ENCODE measurements around the gene OTUD4.

OTUD4 gene

GRCh38 chr4:145097331-145097820 is 83.0 kb downstream of the OTUD4 start:
- Histone ChIP-seq H3K4me3 (ENCODE audit: low read length) (peak overlapping the region; percentile 79), H3K36me3 (ENCODE audit: insufficient read depth, low read length) (peaks cover 34% of the 10 kb centered on the region), H3K27me3 (ENCODE audit: insufficient read depth, low read length) (no peaks in the 10 kb centered on the region), H3K9me3 (ENCODE audit: low read length) (peaks cover 10% of the 10 kb centered on the region), H3K4me1 (ENCODE audit: insufficient read depth, low read length) (peaks cover 19% of the 10 kb centered on the region), H2AFZ (ENCODE audit: low read depth, low read length) (peak overlapping the region; percentile 33)

GRCh38 chr4:145093638-145094037 is 86.8 kb downstream of the OTUD4 start:
- no peak overlapping the region for H3K4me3 ChIP-seq (ENCODE audit: low read length)
- H3K36me3 ChIP-seq (ENCODE audit: insufficient read depth, low read length), result peaks cover 65% of the 10 kb centered on the region
- H3K9me3 ChIP-seq (ENCODE audit: low read length), result peaks cover 10% of the 10 kb centered on the region
- peaks cover 9% of the 10 kb centered on the region for H3K4me1 ChIP-seq (ENCODE audit: insufficient read depth, low read length)
- H3K27me3 ChIP-seq (ENCODE audit: insufficient read depth, low read length), result no peaks in the 10 kb centered on the region
- no peak overlapping the region for H2AFZ ChIP-seq (ENCODE audit: low read depth, low read length)

- peaks cover 71% of the 10 kb centered on the region for H3K36me3 ChIP-seq (ENCODE audit: insufficient read depth, low read length)
- no peak overlapping the region for H2AFZ ChIP-seq (ENCODE audit: low read depth, low read length)
- H3K4me1 ChIP-seq (ENCODE audit: insufficient read depth, low read length), result no peaks in the 10 kb centered on the region
- H3K27me3 ChIP-seq (ENCODE audit: insufficient read depth, low read length), result no peaks in the 10 kb centered on the region
- H3K9me3 ChIP-seq (ENCODE audit: low read length), result peaks cover 9% of the 10 kb centered on the region
- H3K4me3 ChIP-seq (ENCODE audit: low read length), result no peak overlapping the region
These were observed 90.0 kb downstream of the OTUD4 start for GRCh38 chr4:145090380-145090779.

GRCh38 chr4:145083891-145084605 is 96.3 kb downstream of the OTUD4 start:
- Histone ChIP-seq H3K36me3 (ENCODE audit: insufficient read depth, low read length) (peaks cover 37% of the 10 kb centered on the region), H3K9me3 (ENCODE audit: low read length) (peaks cover 4% of the 10 kb centered on the region), H3K4me3 (ENCODE audit: low read length) (no peak overlapping the region), H3K4me1 (ENCODE audit: insufficient read depth, low read length) (no peaks in the 10 kb centered on the region), H2AFZ (ENCODE audit: low read depth, low read length) (no peak overlapping the region), H3K27me3 (ENCODE audit: insufficient read depth, low read length) (no peaks in the 10 kb centered on the region)

Data from neuron (in vitro differentiated cells).